ENCODE data around the gene SMURF1.

DNA sequence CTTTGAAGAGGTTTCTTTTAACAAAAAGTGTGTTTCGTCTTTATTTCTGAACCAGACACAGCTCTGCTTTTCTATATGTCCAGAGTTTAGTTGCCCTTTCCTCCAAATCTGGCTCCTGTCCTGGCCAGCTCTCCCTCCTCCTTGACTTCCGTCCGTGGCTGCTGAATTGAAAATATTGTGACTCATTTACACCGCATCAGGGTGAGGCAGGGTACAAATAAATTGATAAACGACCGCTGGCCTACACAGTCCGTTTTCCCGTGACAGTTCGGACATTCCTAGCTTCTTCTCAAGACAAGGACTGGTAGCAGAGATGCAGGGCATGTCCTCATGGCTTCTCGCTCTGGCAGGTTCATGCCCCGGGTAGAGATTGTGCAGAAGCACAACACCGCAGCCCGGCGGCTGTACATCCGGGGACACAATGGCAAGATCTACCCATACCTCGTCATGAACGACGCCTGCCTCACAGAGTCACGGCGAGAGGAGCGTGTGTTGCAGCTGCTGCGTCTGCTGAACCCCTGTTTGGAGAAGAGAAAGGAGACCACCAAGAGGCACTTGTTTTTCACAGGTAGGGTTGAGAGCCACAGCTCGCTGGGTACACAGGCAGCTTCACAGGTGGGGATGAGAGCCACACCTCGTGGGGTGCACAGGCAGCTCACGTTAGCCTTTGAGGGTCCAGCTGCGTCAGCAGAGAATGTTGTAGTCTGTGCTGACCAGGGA, 139.0 kb downstream of the SMURF1 start:
- TF ChIP-seq, protein P1, sequence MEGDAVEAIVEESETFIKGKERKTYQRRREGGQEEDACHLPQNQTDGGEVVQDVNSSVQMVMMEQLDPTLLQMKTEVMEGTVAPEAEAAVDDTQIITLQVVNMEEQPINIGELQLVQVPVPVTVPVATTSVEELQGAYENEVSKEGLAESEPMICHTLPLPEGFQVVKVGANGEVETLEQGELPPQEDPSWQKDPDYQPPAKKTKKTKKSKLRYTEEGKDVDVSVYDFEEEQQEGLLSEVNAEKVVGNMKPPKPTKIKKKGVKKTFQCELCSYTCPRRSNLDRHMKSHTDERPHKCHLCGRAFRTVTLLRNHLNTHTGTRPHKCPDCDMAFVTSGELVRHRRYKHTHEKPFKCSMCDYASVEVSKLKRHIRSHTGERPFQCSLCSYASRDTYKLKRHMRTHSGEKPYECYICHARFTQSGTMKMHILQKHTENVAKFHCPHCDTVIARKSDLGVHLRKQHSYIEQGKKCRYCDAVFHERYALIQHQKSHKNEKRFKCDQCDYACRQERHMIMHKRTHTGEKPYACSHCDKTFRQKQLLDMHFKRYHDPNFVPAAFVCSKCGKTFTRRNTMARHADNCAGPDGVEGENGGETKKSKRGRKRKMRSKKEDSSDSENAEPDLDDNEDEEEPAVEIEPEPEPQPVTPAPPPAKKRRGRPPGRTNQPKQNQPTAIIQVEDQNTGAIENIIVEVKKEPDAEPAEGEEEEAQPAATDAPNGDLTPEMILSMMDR (IDR thresholded peaks at IDR 0.05) = no peak
- no peak for TF ChIP-seq POLR2A (IDR thresholded peaks at IDR 0.05)

Data from esophagus squamous epithelium (tissue), 4 donors.